ENCODE results near the gene MTMR3.

Gene MTMR3

GRCh38 chr22:30031328-30031727, 148.4 kb downstream of the MTMR3 start:
- DNase-seq = no peak
- intact Hi-C loops (cut with DNase I) = no loop called here

DNA sequence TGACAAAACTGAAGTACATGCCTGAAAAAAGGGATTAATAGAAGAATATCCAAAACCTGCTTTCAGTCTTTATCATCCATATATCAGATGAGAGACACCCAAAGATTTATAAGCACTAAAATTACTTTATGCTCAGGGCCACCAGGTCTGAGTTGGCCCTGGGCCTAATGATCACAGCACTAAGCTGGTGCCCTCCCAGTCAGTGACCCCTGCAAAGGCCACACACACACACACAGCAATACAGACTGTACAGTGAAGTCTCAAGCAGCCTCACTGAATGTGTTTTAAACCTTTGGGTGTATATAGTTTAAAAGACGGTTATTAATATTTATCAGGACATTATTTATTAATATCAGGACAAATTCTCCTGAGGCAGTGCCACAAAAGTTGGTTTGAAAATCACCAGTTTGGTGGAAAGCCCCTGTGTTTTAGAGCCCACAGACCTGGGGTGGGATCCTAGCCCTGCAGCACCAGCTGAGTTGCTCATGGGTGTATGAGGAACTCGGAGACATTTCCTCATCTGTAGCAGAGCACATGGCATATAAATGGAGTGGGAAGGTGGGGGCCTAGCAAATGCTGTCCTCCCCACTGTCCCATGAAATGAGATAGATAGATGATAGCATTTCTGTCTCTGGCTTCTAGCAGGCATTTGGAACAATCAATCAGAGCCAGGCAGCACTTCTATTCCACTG, 148.9 kb downstream of the MTMR3 start:
- intact Hi-C loops (cut with DNase I) = no loop called here
- DNase-seq = no peak

DNA sequence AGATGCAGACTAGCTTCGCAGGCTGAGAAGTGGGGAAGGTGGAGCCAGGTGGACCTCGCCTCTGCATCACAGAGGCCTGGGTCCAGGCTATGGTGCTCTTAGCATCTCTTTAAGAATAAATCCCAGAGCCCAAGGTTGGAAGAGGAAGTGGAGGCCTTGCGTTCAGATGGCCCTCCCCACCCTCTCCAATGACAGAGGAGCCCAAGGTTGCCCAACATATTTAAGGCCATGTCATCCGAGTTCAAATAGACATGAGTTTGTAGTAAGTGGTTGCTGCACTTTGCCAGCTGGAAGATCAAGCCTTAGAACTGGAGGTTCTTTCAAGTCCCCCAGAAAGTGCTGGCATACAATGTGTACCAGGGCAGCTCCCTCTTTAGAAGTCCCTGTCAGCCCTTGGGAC, 150.2 kb downstream of the MTMR3 start:
- no peak for DNase-seq
- intact Hi-C loops (cut with DNase I) = no loop called here

DNA sequence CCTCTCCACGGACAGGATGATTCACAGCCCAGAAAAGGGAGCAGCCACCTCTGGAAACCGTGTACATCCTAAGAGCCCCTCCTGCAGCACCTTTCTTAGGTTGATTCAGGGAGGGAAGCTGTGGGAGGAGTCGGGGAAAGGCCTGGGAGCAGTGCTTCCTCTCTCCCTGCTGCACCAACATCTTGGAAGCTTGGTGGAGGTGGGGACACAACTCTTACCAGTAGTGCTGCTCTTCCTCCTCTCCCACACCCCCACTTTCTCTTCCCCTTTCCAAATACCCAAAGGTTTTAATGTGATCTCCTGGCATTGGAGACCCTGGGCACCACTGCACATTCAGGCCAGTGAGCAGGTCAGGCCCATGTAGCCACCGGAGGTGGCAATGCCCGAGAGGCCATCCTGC, 150.9 kb downstream of the MTMR3 start:
- DNase-seq = no peak
- intact Hi-C loops (cut with DNase I) = no loop called here

DNA sequence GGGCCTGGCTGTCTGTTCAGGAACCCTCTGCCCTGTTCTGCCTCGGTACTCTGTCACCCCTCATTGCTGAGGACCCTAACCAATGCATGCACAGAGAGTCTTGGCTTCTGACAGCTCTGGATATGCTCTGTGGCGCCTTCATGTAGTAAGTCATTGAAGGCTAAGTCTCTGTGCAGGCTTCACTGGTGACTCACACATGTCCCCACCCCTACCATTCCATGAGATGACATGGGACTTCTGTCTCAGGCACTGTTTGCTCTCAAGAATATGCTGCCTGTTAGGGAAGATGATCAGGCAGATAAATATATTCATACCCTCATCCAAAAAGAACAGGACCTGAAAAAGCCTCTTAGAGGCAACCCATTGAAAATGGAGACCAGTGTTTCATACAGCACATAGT, 153.7 kb downstream of the MTMR3 start:
- intact Hi-C loops (cut with DNase I) = no loop called here

GRCh38 chr22:30038219-30038618, 155.2 kb downstream of the MTMR3 start:
- no peak for DNase-seq
- intact Hi-C loops (cut with DNase I) = no loop called here

More for the DNA sequence above, 153.7 kb downstream of the MTMR3 start:
- DNase-seq = no peak

DNA sequence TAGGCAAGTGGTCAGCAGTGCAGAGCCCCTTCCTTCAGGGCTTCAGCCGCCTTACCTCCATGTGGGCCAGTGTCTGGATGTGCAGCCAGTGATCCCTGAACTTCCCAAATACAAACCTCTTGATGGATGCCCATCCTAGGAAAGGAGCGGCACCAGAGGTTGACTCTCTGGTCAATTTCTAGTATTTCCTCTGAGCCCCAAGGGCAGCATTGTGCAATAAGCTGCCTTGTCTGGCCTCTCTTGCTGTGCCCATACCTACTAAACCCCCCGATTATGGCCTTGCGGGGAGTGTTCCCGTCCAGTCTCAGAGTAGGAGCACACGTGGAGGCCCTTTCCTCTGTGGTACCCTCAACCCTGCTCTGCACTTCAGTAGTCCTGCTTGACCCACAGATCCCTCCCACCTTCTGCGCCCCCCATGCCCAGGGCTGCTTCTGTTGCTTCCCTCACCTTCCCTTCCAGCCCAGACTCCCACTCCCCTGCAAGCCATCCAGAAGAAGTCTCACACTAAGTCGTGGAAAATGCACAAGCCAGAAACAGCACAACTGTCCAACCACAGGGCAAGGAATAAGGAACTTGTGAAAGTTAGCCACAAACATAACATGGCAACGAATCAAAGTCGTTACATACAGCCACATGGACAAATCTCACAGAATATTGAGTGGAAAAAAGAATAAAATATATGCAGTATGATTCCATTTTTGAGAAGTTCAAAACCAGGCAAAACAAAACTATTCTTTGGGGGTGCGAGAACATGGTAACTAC, 157.7 kb downstream of the MTMR3 start:
- no peak for DNase-seq
- intact Hi-C loops (cut with DNase I) = no loop called here

- DNase-seq = no peak
- intact Hi-C loops (cut with DNase I) = no loop called here
Observed at GRCh38 chr22:30041475-30041874, 158.5 kb downstream of the MTMR3 start.

DNA sequence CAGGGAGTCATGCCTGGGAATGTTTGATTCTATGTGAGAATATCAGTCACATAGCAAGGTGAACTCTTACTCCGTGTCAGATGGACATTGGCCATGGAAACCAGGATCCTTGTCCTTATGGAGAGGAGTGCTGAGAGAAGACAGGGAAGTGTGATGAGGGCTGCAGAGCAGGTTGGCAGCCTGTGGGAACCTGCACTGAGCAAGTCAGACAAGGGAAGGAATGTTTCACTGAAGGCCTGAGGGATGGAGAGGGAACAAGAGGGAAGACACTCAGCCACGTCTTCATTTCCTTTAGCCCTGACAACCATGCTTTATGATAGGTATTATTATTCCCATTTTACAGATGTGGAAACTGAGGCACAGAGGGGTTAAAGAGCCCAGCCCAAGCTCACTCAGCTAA, 158.9 kb downstream of the MTMR3 start:
- no peak for DNase-seq
- intact Hi-C loops (cut with DNase I) = no loop called here

GRCh38 chr22:30043161-30043560, 160.2 kb downstream of the MTMR3 start:
- DNase-seq = peak in 1 of 42 donors; percentile 7
- intact Hi-C loops (cut with DNase I) = no loop called here

DNA sequence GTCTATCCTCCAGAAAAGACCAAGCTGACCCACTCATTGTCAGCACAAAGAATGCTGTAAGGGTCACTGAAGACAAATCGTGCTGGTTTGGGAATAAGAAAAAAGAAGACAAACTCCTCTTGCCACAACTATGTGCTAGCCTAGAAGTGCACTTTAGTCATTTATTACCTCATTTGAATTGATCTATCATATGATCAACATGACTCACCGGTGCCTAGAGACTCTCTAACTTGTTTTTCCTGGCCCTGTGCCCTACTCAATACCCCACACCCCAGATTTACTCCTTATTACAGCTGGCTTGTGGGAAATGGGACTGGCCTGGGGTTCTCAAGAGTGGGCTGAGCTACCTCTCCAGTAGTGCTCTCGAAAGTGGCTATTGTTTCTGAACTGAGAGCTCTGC, 161.4 kb downstream of the MTMR3 start:
- intact Hi-C loops (cut with DNase I) = no loop called here
- DNase-seq = peak in 7 of 42 donors; percentile 23 to 57 (median 37)

GRCh38 chr22:30044881-30045493, 162.0 kb downstream of the MTMR3 start:
- DNase-seq = peak in 1 of 42 donors; percentile 21
- intact Hi-C loops (cut with DNase I) = no loop called here

GRCh38 chr22:30045494-30045887, 162.5 kb downstream of the MTMR3 start:
- DNase-seq = peak in 1 of 42 donors; percentile 10
- intact Hi-C loops (cut with DNase I) = no loop called here

GRCh38 chr22:30045901-30046715, 163.1 kb downstream of the MTMR3 start:
- intact Hi-C loops (cut with DNase I) = no loop called here
- peak in 1 of 42 donors; percentile 8 for DNase-seq

- DNase-seq = peak in 1 of 42 donors; percentile 32
- intact Hi-C loops (cut with DNase I) = no loop called here
Observed at GRCh38 chr22:30046716-30047363, 163.9 kb downstream of the MTMR3 start.

DNA sequence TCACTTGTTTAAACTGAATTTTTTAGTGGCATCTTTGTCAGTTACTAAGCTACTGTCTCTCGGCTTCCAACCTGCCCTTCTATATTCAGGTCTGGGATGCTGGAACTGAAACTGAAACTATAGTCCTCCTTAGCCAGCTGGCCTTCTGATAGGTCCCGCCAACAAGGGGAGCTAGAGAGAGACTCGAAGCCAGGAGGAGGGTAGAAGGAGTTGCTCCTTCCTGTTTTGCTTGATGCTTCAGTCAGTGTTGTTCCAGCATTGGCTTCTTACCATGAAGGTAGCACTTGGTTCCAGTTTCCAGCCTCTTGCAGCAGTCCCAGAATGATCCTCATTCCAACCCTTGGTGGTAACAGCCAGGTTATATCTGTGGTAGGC, 164.4 kb downstream of the MTMR3 start:
- peak in 1 of 42 donors; percentile 41 for DNase-seq
- intact Hi-C loops (cut with DNase I) = no loop called here

GRCh38 chr22:30048681-30049080, 165.7 kb downstream of the MTMR3 start:
- intact Hi-C loops (cut with DNase I) = no loop called here

DNA sequence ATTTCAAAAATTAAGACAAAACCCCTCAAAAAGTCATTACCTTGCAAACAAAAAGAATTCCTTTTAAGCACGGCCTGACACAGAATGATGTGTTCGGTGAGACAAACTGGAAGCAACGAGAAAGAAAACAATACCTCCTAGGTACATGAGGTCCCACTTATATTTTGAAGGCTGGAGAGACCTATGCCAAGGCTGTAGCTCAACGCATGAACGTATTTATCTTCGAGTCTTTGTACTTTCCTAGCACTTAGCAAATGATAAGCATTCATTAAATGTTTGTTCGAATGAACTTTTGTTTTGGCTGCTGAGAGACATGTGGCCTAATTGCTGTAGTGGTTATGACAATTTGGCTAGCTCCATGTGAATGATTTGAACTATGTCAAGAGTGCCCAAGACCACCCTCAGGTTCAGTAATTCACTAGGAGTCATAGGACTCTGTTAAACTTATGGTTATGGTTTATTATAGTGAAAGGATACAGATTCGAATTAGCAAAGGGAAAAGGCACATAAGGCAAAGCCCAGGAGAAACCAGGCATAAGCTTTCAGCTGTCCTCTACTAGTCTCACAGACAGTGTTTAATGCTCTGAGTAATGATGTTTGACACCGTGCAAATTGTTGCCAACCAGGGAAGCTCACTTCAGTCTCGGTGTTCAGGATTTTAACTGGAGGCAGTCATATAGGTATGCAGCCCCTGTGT, 171.2 kb downstream of the MTMR3 start:
- intact Hi-C loops (cut with DNase I) = no loop called here
- DNase-seq = peak in 1 of 42 donors; percentile 3

More at GRCh38 chr22:30048681-30049080, 165.7 kb downstream of the MTMR3 start:
- peak in 1 of 42 donors; percentile 14 for DNase-seq
